NCI-H128 (cell line): ENCODE measurements around the gene NIPSNAP3A.

Source experiments
- DNase-seq: peaks from one replicate; lab custom pipeline; 2025; ENCODE audit not compliant: unreplicated experiment; lab: John Stamatoyannopoulos, UW

NIPSNAP3A gene

DNA sequence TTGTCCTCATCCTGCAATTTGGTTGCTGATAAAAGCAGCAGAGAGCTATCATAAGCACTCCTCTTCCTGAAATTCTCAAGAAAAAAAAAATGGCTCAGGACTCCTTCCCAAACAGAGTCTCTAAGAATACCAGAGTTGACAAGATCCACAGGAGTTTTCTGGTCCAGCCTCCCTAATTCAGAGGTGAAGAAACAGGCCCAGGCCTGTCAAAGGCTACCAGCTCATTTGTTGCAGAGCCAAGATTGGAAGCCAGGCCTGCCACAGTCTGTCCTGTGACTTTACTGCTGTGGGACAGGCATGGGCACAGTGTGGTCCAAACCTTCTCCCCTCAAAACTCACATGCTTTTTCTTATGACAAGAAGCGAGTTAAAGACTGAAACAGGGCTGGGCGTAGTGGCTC, 58.0 kb downstream of the NIPSNAP3A start:
- DNase-seq = no peak

DNA sequence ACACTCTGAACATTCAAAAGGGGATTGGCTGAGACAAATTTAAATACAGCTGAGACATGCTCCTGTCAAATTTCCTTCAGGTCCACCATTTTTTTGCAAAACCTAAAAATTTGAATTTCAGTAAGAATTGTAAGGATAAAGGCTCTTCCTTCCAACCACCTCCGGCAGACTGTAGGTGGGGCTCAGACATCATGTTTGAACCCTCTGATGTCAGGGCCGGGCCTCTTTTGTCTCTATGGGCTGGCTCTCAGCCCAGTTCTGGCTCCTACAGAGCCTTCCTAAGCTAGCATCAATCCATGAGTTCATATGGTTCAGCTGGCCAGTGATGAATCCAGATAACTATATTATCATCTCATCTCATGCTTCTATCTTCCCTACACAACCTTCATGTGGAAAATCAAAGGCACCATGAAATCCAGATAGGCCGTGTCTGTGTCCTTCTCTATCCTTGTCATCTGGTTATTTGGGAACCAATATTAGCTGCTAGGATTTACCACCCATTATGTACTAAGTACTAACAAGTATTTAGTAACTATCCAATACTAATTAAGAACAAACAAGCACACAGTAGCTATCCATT, 60.6 kb downstream of the NIPSNAP3A start:
- DNase-seq = peak; percentile 21
